HG02571 (cell line): ENCODE results near the gene WIPF3.

Experiments
- ATAC-seq: cut with Tn5 transposase; IDR thresholded peaks from one replicate; pipeline ENCODE4 v1.9.1; 2021; ENCODE audit warnings: mild to moderate bottlenecking, moderate library complexity; ENCODE audit not compliant: unreplicated experiment

The WIPF3 gene

GRCh38 chr7:29808075-29808801, 1.9 kb downstream of the WIPF3 start:
- no peak for ATAC-seq

- ATAC-seq = no peak
Measured at GRCh38 chr7:29809533-29810155, 3.3 kb downstream of the WIPF3 start.

GRCh38 chr7:29810297-29810696, 4.0 kb downstream of the WIPF3 start:
- no peak for ATAC-seq

GRCh38 chr7:29810813-29811482, 4.6 kb downstream of the WIPF3 start:
- ATAC-seq = no peak

- no peak for ATAC-seq
Measured at GRCh38 chr7:29811586-29811985, 5.3 kb downstream of the WIPF3 start.

GRCh38 chr7:29812185-29812876, 6.0 kb downstream of the WIPF3 start:
- ATAC-seq = no peak

GRCh38 chr7:29815181-29816105, 9.1 kb downstream of the WIPF3 start:
- no peak for ATAC-seq

GRCh38 chr7:29818308-29818707, 12.0 kb downstream of the WIPF3 start:
- ATAC-seq = no peak

GRCh38 chr7:29825775-29826529, 19.6 kb downstream of the WIPF3 start:
- no peak for ATAC-seq

- no peak for ATAC-seq
Measured at GRCh38 chr7:29826530-29826822, 20.2 kb downstream of the WIPF3 start.

GRCh38 chr7:29826904-29827303, 20.6 kb downstream of the WIPF3 start:
- no peak for ATAC-seq

GRCh38 chr7:29831705-29832104, 25.4 kb downstream of the WIPF3 start:
- no peak for ATAC-seq

- ATAC-seq = no peak
Measured at GRCh38 chr7:29833929-29834328, 27.6 kb downstream of the WIPF3 start.

- no peak for ATAC-seq
Measured at GRCh38 chr7:29835718-29836117, 29.4 kb downstream of the WIPF3 start.

GRCh38 chr7:29839302-29839701, 33.0 kb downstream of the WIPF3 start:
- ATAC-seq = no peak

- ATAC-seq = no peak
Measured at GRCh38 chr7:29839921-29840320, 33.6 kb downstream of the WIPF3 start.

GRCh38 chr7:29840701-29841100, 34.4 kb downstream of the WIPF3 start:
- ATAC-seq = no peak

GRCh38 chr7:29841926-29842701, 35.8 kb downstream of the WIPF3 start:
- ATAC-seq = no peak

- ATAC-seq = no peak
Measured at GRCh38 chr7:29843093-29843492, 36.8 kb downstream of the WIPF3 start.
